HEK293 (cell line): ENCODE data around the gene XIRP2.

Source experiments
- CTCF ChIA-PET: fragments of 350-600 bp; formaldehyde crosslinking; extraction: SDS; loops from one replicate; lab custom pipeline; 2021; ENCODE audit warnings: antibody characterized with exemption; lab: Yijun Ruan, JAX
- POLR2A ChIA-PET: fragments of 300-600 bp; formaldehyde crosslinking; extraction: SDS; loops from one replicate; lab custom pipeline; 2020; ENCODE audit warnings: antibody characterized with exemption, inconsistent platforms; lab: Yijun Ruan, JAX
- H3K27ac ChIP-seq: fragments of 200-500 bp; sonication (Bioruptor generic); 2 replicates; pipeline ENCODE4 v1.5.1; 2014; ENCODE audit warnings: low read depth, low read length, control low read depth, inconsistent platforms; ENCODE audit errors: extremely low read depth
- H3K36me3 ChIP-seq, 2 experiments: fragments of 200-500 bp in 1 of 2; sonication (Bioruptor generic) in 1 of 2; 1 replicate in 1 of 2; 2 replicates in 1 of 2; pipeline ENCODE4 v1.5.1; 2014 to 2017; ENCODE audit warnings: inconsistent platforms in 2 of 2, low read length in 2 of 2; ENCODE audit not compliant: control insufficient read depth in 2 of 2, insufficient read depth in 1 of 2
- H3K4me1 ChIP-seq: fragments of 200-500 bp; sonication (Bioruptor generic); 2 replicates; pipeline ENCODE4 v1.5.1; 2014; ENCODE audit warnings: mild to moderate bottlenecking, low read length, inconsistent platforms; ENCODE audit not compliant: control insufficient read depth, insufficient read depth
- H3K4me3 ChIP-seq: 2 replicates; pipeline ENCODE4 v1.5.1; 2011; ENCODE audit warnings: low read depth, mild to moderate bottlenecking, control low read depth, low read length, moderate library complexity
- H3K9me3 ChIP-seq: fragments of 200-500 bp; sonication (Bioruptor generic); 2 replicates; pipeline ENCODE4 v1.5.1; 2014; ENCODE audit warnings: low read depth, low read length, inconsistent platforms; ENCODE audit not compliant: control insufficient read depth, insufficient read depth
- GFI1B ChIP-seq: fragments of 450-650 bp; formaldehyde crosslinking; IDR thresholded peaks from 2 replicates; pipeline ENCODE4 v1.5.1; 2016; ENCODE audit warnings: missing biosample characterization, missing genetic modification characterization
- HOXA7 ChIP-seq: sonication (generic); formaldehyde crosslinking; IDR thresholded peaks from 2 replicates; pipeline ENCODE4 v1.8.1; 2022; ENCODE audit warnings: missing genetic modification reagents, borderline replicate concordance
- KLF16 ChIP-seq: fragments of 450-650 bp; formaldehyde crosslinking; IDR thresholded peaks from 2 replicates; pipeline ENCODE4 v1.5.1; 2017; ENCODE audit warnings: missing biosample characterization, missing genetic modification characterization
- YY2 ChIP-seq: fragments of 450-650 bp; formaldehyde crosslinking; IDR thresholded peaks from 2 replicates; pipeline ENCODE4 v1.5.1; 2016; ENCODE audit warnings: missing biosample characterization, missing genetic modification characterization
- ZBTB21 ChIP-seq: fragments of 450-650 bp; formaldehyde crosslinking; IDR thresholded peaks from 2 replicates; pipeline ENCODE4 v1.5.1; 2017; ENCODE audit warnings: missing biosample characterization, missing genetic modification characterization
- ZNF23 ChIP-seq: fragments of 450-650 bp; formaldehyde crosslinking; IDR thresholded peaks from 2 replicates; pipeline ENCODE4 v1.5.1; 2016; ENCODE audit warnings: missing biosample characterization, missing genetic modification characterization, borderline replicate concordance
- ZNF266 ChIP-seq: fragments of 450-650 bp; formaldehyde crosslinking; IDR thresholded peaks from 2 replicates; pipeline ENCODE4 v1.5.1; 2016; ENCODE audit warnings: missing biosample characterization, missing genetic modification characterization, low read depth
- ZNF335 ChIP-seq: fragments of 450-650 bp; formaldehyde crosslinking; conservative IDR thresholded peaks from 2 replicates; pipeline ENCODE4 v1.5.1; 2016; ENCODE audit warnings: missing biosample characterization, missing genetic modification characterization
- ZNF433 ChIP-seq: fragments of 450-650 bp; formaldehyde crosslinking; IDR thresholded peaks from 2 replicates; pipeline ENCODE4 v1.5.1; 2016; ENCODE audit warnings: missing biosample characterization, missing genetic modification characterization, low read depth
- ZNF560 ChIP-seq: fragments of 450-650 bp; formaldehyde crosslinking; IDR thresholded peaks from 2 replicates; pipeline ENCODE4 v1.5.1; 2017; ENCODE audit warnings: missing biosample characterization, missing genetic modification characterization, borderline replicate concordance
- ZNF571 ChIP-seq: fragments of 450-650 bp; formaldehyde crosslinking; IDR thresholded peaks from 2 replicates; pipeline ENCODE4 v1.5.0; 2017; ENCODE audit warnings: missing biosample characterization, missing genetic modification characterization
- ZNF610 ChIP-seq: fragments of 450-650 bp; formaldehyde crosslinking; IDR thresholded peaks from 2 replicates; pipeline ENCODE4 v1.5.1; 2016; ENCODE audit warnings: missing biosample characterization, missing genetic modification characterization, borderline replicate concordance
- ZNF621 ChIP-seq: fragments of 450-650 bp; formaldehyde crosslinking; IDR thresholded peaks from 2 replicates; pipeline ENCODE4 v1.5.1; 2017; ENCODE audit warnings: missing biosample characterization, missing genetic modification characterization
- ZNF623 ChIP-seq: fragments of 450-650 bp; formaldehyde crosslinking; IDR thresholded peaks from 2 replicates; pipeline ENCODE4 v1.5.1; 2016; ENCODE audit warnings: missing biosample characterization, missing genetic modification characterization
- ZNF629 ChIP-seq: fragments of 450-650 bp; formaldehyde crosslinking; IDR thresholded peaks from 2 replicates; pipeline ENCODE4 v1.5.1; 2017; ENCODE audit warnings: missing biosample characterization, missing genetic modification characterization
- ZNF791 ChIP-seq: fragments of 450-650 bp; formaldehyde crosslinking; IDR thresholded peaks from 2 replicates; pipeline ENCODE4 v1.5.1; 2016; ENCODE audit warnings: missing biosample characterization, missing genetic modification characterization
- ZSCAN30 ChIP-seq: fragments of 450-650 bp; IDR thresholded peaks from 2 replicates; pipeline ENCODE4 v1.5.1; 2018; ENCODE audit warnings: missing biosample characterization, mild to moderate bottlenecking, missing genetic modification characterization, moderate library complexity
- ZSCAN5A ChIP-seq: fragments of 450-650 bp; formaldehyde crosslinking; IDR thresholded peaks from 2 replicates; pipeline ENCODE4 v1.5.1; 2016; ENCODE audit warnings: missing biosample characterization, missing genetic modification characterization
- TF ChIP-seq, protein P1 (sequence below): fragments of 450-650 bp; formaldehyde crosslinking; IDR thresholded peaks from 2 replicates; pipeline ENCODE4 v1.5.1; 2016; ENCODE audit warnings: missing biosample characterization, missing genetic modification characterization

The XIRP2 gene

GRCh38 chr2:167144179-167144898 is 256.1 kb downstream of the XIRP2 start:
- ChIA-PET POLR2A (no interaction called here), CTCF (interaction anchor here (0.6 kb wide), 1 partner anchor 648 kb away, joined by 4 read pairs; no protein-coding TSS in a partner anchor)
- no peaks in the 10 kb centered on the region for H3K36me3 ChIP-seq
- H3K27ac ChIP-seq, result no peak overlapping the region
- H3K9me3 ChIP-seq, result no peaks in the 10 kb centered on the region
- TF ChIP-seq ZNF610 (tag by site-specific recombination) (no peak), ZNF629 (tag by site-specific recombination) (0 out of 2 replicates have a peak, but pooled peaks have one; percentile 12)
- H3K4me3 ChIP-seq, result no peak overlapping the region
- no peaks in the 10 kb centered on the region for H3K4me1 ChIP-seq

- Histone ChIP-seq H3K4me3 (no peak overlapping the region), H3K9me3 (no peaks in the 10 kb centered on the region), H3K4me1 (no peaks in the 10 kb centered on the region), H3K36me3 (no peaks in the 10 kb centered on the region), H3K27ac (no peak overlapping the region)
- ChIA-PET POLR2A (no interaction called here), CTCF (interaction anchor here (0.7 kb wide), 1 partner anchor 67 kb away, joined by 4 read pairs; no protein-coding TSS in a partner anchor)
- TF ChIP-seq, protein P1, sequence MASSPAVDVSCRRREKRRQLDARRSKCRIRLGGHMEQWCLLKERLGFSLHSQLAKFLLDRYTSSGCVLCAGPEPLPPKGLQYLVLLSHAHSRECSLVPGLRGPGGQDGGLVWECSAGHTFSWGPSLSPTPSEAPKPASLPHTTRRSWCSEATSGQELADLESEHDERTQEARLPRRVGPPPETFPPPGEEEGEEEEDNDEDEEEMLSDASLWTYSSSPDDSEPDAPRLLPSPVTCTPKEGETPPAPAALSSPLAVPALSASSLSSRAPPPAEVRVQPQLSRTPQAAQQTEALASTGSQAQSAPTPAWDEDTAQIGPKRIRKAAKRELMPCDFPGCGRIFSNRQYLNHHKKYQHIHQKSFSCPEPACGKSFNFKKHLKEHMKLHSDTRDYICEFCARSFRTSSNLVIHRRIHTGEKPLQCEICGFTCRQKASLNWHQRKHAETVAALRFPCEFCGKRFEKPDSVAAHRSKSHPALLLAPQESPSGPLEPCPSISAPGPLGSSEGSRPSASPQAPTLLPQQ (tag by site-specific recombination), result no peak
- no peak for TF ChIP-seq ZSCAN5A
- TF ChIP-seq ZNF335, result no peak
- TF ChIP-seq ZNF623, result no peak
- TF ChIP-seq ZNF571 (tag by site-specific recombination), result no peak
- TF ChIP-seq GFI1B (tag by site-specific recombination), result no peak
- TF ChIP-seq ZSCAN30 (tag by site-specific recombination), result no peak
- no peak for TF ChIP-seq ZNF266 (tag by site-specific recombination)
- no peak for TF ChIP-seq ZNF791 (tag by site-specific recombination)
- no peak for TF ChIP-seq ZNF23 (tag by site-specific recombination)
Measured at GRCh38 chr2:167147271-167147941, 259.1 kb downstream of the XIRP2 start.

DNA sequence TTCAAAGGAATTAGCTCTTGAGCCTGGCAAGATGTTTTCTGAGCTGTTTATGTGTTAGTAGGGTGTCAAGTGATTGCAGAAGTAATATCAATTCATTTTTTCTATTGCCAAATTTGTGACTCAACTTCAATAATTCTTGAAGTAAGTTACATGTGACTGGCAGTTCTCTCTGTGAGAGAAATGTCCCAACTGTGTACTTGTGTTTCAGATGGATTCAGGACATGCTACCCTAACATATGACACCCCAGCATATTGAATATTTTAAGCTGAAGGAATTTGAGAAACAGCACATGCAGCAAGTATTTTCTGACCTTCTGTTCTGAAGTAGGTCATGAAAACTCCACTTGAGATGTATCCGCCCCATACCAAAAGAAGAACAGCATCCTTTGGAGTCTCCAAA is 263.6 kb downstream of the XIRP2 start:
- TF ChIP-seq YY2 (tag by site-specific recombination), result no peak
- TF ChIP-seq ZNF560 (tag by site-specific recombination), result no peak
- no peak for TF ChIP-seq KLF16 (tag by site-specific recombination)
- TF ChIP-seq ZBTB21 (tag by site-specific recombination), result no peak
- no peak for TF ChIP-seq ZNF433 (tag by site-specific recombination)
- TF ChIP-seq ZNF621 (tag by site-specific recombination), result no peak
- TF ChIP-seq HOXA7, result no peak
- no peaks in the 10 kb centered on the region for H3K36me3 ChIP-seq
- CTCF ChIA-PET, result no interaction called here
- no peaks in the 10 kb centered on the region for H3K4me1 ChIP-seq
- POLR2A ChIA-PET, result no interaction called here
- no peaks in the 10 kb centered on the region for H3K9me3 ChIP-seq
- no peak overlapping the region for H3K4me3 ChIP-seq
- no peak overlapping the region for H3K27ac ChIP-seq
